K562 (cell line): ENCODE data around the gene REEP6. TPM values are rescaled to one million over a fixed set of nuclear protein-coding genes. Genes with fewer than 3 reads are reported as not detected.

Source experiments
- ARID4B ChIP-seq: sonication (generic); formaldehyde crosslinking; IDR thresholded peaks from 2 replicates; pipeline ENCODE4 v1.8.0; 2022; ENCODE audit warnings: mild to moderate bottlenecking, missing genetic modification reagents
- CEBPG ChIP-seq, 3 experiments: fragments of 200-800 bp in 1 of 3; sonication (Bioruptor generic) in 1 of 3; sonication (generic) in 1 of 3; formaldehyde crosslinking in 1 of 3; IDR thresholded peaks in 2 of 3; conservative IDR thresholded peaks in 1 of 3; 2 replicates each; pipeline versions ENCODE4 v1.6.1 to v1.8.0; 2016 to 2022; ENCODE audit warnings: missing compliant biosample characterization in 2 of 3, missing genetic modification characterization in 2 of 3, mild to moderate bottlenecking in 1 of 3, missing genetic modification reagents in 1 of 3
- DDX20 ChIP-seq: fragments of 450-650 bp; IDR thresholded peaks from 2 replicates; pipeline ENCODE4 v1.6.1; 2016; ENCODE audit warnings: missing genetic modification characterization, low read depth, mild to moderate bottlenecking, missing compliant biosample characterization, moderate library complexity
- IFI16 ChIP-seq: fragments of 250-450 bp; sonication (Bioruptor Pico); IDR thresholded peaks from 2 replicates; pipeline ENCODE4 v2.1.2; 2022; ENCODE audit warnings: mild to moderate bottlenecking, inconsistent platforms
- LARP7 ChIP-seq: fragments of 450-650 bp; IDR thresholded peaks from 2 replicates; pipeline ENCODE4 v1.6.1; 2016
- LCOR ChIP-seq: sonication (generic); formaldehyde crosslinking; IDR thresholded peaks from 2 replicates; pipeline ENCODE4 v1.8.0; 2022; ENCODE audit warnings: mild to moderate bottlenecking, missing genetic modification reagents
- NEUROD1 ChIP-seq: fragments of 150-350 bp; IDR thresholded peaks from 2 replicates; pipeline ENCODE4 v1.6.1; 2014; ENCODE audit warnings: borderline replicate concordance, low read length, low read depth; ENCODE audit not compliant: partially characterized antibody
- NUFIP1 ChIP-seq: fragments of 450-650 bp; IDR thresholded peaks from 2 replicates; pipeline ENCODE4 v1.6.1; 2018; ENCODE audit not compliant: partially characterized antibody
- PTBP1 ChIP-seq: fragments of 200-400 bp; formaldehyde crosslinking; IDR thresholded peaks from 2 replicates; pipeline ENCODE4 v1.6.1; 2017; ENCODE audit warnings: low read depth, low read length
- ZBTB17 ChIP-seq: fragments of 450-650 bp; formaldehyde crosslinking; IDR thresholded peaks from 2 replicates; pipeline ENCODE4 v1.4.0; 2020; ENCODE audit warnings: mild to moderate bottlenecking
- ZFP1 ChIP-seq: fragments of 450-650 bp; formaldehyde crosslinking; IDR thresholded peaks from 2 replicates; pipeline ENCODE4 v1.4.0; 2020; ENCODE audit warnings: mild to moderate bottlenecking, mixed read lengths
- ZNF445 ChIP-seq: fragments of 250-450 bp; sonication (Bioruptor Pico); IDR thresholded peaks from 2 replicates; pipeline ENCODE4 v1.4.0; 2020; ENCODE audit warnings: low read depth, mild to moderate bottlenecking, moderate library complexity
- polyA plus RNA-seq, 8 experiments: library from polyadenylated mRNA; depleted of rRNA in 4 of 8; stranded (reverse) in 5 of 8; unstranded in 3 of 8; fragments of >200 nt; fragmentation: Nextera tagmentation in 2 of 8; fragmentation: Illumina TruSeq in 1 of 8; extraction: Ambion mirVana in 2 of 8; extraction: Trizol in 1 of 8; gene quantifications; 2 replicates each; pipeline versions ENCODE4 v1.2.1 to v1.2.3, GENCODE V29; 2011 to 2014; ENCODE audit warnings: inconsistent platforms in 1 of 8, missing spikeins in 1 of 8
- total RNA-seq, 7 experiments: library from RNA; depleted of rRNA in 6 of 7; stranded (reverse); fragments of >200 nt in 6 of 7; fragmentation: Illumina TruSeq in 2 of 7; extraction: Trizol in 2 of 7; gene quantifications; 2 replicates each; pipeline versions ENCODE4 v1.2.1 to v1.2.3, GENCODE V29; 2011 to 2021; ENCODE audit warnings: low replicate concordance in 1 of 7
- TF ChIP-seq, protein P1 (sequence below): sonication (generic); formaldehyde crosslinking; IDR thresholded peaks from 2 replicates; pipeline ENCODE4 v1.8.0; 2022; ENCODE audit warnings: missing genetic modification reagents, mild to moderate bottlenecking, borderline replicate concordance
- TF ChIP-seq, protein P2 (sequence below): IDR thresholded peaks from 2 replicates; pipeline ENCODE4 v1.6.1; 2011; ENCODE audit not compliant: insufficient read length; ENCODE audit errors: extremely low read depth
- TF ChIP-seq, protein P3 (sequence below), 2 experiments: fragments of 450-650 bp; conservative IDR thresholded peaks; 2 replicates each; pipeline ENCODE4 v1.6.1; 2017; ENCODE audit warnings: mild to moderate bottlenecking in 2 of 2, moderate library complexity in 2 of 2
- TF ChIP-seq, protein P4 (sequence below): sonication (generic); IDR thresholded peaks from 2 replicates; pipeline ENCODE4 v1.6.1; 2016

Gene REEP6
- total and polyA plus RNA-seq, 9 of the 15 experiments (the other 6 are each of a cell fraction or from before 2014, with no cell fraction given): 1.2 to 64.2 (median 12.7) TPM

- TF ChIP-seq ARID4B (CRISPR knock-in tag) (peak; percentile 70; the same call in 1 of the 2 replicates), ZFP1 (CRISPR knock-in tag) (no peak), NUFIP1 (no peak), LCOR (CRISPR knock-in tag) (no peak), PTBP1 (0 out of 2 replicates have a peak, but pooled peaks have one; percentile 80), IFI16 (no peak), CEBPG (CRISPR knock-in tag; IDR thresholded peaks at IDR 0.05) (no peak), CEBPG (tag; conservative IDR thresholded peaks at IDR 0.05 in 1 of 2, IDR thresholded peaks at IDR 0.05 in 1 of 2) (no peak), ZNF445 (CRISPR knock-in tag) (no peak), ZBTB17 (CRISPR knock-in tag) (no peak), NEUROD1 (no peak), LARP7 (no peak), DDX20 (tag) (no peak)
- TF ChIP-seq, protein P1, sequence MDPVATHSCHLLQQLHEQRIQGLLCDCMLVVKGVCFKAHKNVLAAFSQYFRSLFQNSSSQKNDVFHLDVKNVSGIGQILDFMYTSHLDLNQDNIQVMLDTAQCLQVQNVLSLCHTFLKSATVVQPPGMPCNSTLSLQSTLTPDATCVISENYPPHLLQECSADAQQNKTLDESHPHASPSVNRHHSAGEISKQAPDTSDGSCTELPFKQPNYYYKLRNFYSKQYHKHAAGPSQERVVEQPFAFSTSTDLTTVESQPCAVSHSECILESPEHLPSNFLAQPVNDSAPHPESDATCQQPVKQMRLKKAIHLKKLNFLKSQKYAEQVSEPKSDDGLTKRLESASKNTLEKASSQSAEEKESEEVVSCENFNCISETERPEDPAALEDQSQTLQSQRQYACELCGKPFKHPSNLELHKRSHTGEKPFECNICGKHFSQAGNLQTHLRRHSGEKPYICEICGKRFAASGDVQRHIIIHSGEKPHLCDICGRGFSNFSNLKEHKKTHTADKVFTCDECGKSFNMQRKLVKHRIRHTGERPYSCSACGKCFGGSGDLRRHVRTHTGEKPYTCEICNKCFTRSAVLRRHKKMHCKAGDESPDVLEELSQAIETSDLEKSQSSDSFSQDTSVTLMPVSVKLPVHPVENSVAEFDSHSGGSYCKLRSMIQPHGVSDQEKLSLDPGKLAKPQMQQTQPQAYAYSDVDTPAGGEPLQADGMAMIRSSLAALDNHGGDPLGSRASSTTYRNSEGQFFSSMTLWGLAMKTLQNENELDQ (CRISPR knock-in tag): no peak
- TF ChIP-seq, protein P2, sequence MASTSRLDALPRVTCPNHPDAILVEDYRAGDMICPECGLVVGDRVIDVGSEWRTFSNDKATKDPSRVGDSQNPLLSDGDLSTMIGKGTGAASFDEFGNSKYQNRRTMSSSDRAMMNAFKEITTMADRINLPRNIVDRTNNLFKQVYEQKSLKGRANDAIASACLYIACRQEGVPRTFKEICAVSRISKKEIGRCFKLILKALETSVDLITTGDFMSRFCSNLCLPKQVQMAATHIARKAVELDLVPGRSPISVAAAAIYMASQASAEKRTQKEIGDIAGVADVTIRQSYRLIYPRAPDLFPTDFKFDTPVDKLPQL: no peak
- TF ChIP-seq, protein P3, sequence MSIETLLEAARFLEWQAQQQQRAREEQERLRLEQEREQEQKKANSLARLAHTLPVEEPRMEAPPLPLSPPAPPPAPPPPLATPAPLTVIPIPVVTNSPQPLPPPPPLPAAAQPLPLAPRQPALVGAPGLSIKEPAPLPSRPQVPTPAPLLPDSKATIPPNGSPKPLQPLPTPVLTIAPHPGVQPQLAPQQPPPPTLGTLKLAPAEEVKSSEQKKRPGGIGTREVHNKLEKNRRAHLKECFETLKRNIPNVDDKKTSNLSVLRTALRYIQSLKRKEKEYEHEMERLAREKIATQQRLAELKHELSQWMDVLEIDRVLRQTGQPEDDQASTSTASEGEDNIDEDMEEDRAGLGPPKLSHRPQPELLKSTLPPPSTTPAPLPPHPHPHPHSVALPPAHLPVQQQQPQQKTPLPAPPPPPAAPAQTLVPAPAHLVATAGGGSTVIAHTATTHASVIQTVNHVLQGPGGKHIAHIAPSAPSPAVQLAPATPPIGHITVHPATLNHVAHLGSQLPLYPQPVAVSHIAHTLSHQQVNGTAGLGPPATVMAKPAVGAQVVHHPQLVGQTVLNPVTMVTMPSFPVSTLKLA (conservative IDR thresholded peaks at IDR 0.05): peak in 1 of 2 experiments; percentile 49; a peak in 2 of 4 replicates
- TF ChIP-seq, protein P4, sequence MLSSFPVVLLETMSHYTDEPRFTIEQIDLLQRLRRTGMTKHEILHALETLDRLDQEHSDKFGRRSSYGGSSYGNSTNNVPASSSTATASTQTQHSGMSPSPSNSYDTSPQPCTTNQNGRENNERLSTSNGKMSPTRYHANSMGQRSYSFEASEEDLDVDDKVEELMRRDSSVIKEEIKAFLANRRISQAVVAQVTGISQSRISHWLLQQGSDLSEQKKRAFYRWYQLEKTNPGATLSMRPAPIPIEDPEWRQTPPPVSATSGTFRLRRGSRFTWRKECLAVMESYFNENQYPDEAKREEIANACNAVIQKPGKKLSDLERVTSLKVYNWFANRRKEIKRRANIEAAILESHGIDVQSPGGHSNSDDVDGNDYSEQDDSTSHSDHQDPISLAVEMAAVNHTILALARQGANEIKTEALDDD: no peak
Observed at GRCh38 chr19:1512671-1513498, 21.9 kb downstream of the REEP6 start, which contains the start of gene ADAMTSL5 (continued).
